Peyer's patch (tissue), 4 donors: ENCODE measurements around the gene CYP19A1. TPM values are rescaled to one million over a fixed set of nuclear protein-coding genes. Genes with fewer than 3 reads are reported as not detected.
"Not testable (repeated sequence)": the region's sequence is repeated elsewhere in the genome, so short reads cannot be mapped to it uniquely, and the experiment has no call there.

ENCODE experiments used
- DNase-seq, 3 donors: peaks; one replicate each; pipeline ENCODE4 v3.0.0-alpha.2; 2017 to 2019
- H3K27ac ChIP-seq, 4 donors: fragments of 200-600 bp; sonication (generic); one replicate each; pipeline ENCODE4 v1.5.1; 2016 to 2019
- H3K27me3 ChIP-seq, 2 donors: fragments of 200-600 bp; sonication (generic); one replicate each; pipeline ENCODE4 v1.5.1; 2019
- H3K36me3 ChIP-seq, 3 donors: fragments of 200-600 bp; sonication (generic); one replicate each; pipeline ENCODE4 v1.5.1; 2016 to 2019
- H3K4me1 ChIP-seq, 4 donors: fragments of 200-600 bp; sonication (generic); one replicate each; pipeline ENCODE4 v1.5.1; 2016 to 2019
- H3K4me3 ChIP-seq, 4 donors: fragments of 200-600 bp; sonication (generic); 1 replicate in 3 of 4; 2 replicates in 1 of 4; pipeline ENCODE4 v1.5.1; 2016 to 2019; ENCODE audit warnings: mild to moderate bottlenecking in 1 of 4
- H3K9me3 ChIP-seq, 4 donors: fragments of 200-600 bp; sonication (generic); one replicate each; pipeline ENCODE4 v1.5.1; 2016 to 2019; ENCODE audit warnings: mild to moderate bottlenecking in 1 of 4
- POLR2A ChIP-seq, 2 donors: fragments of 450-650 bp; IDR thresholded peaks; one replicate each; pipeline ENCODE4 v1.5.1; 2017; ENCODE audit warnings: antibody characterized with exemption in 2 of 2, mild to moderate bottlenecking in 2 of 2, moderate library complexity in 2 of 2
- total RNA-seq, 4 donors: library from RNA; depleted of rRNA; stranded (reverse); fragments of >200 nt; gene quantifications; one replicate each; pipeline ENCODE4 v1.1.0, GENCODE V29; 2016
- TF ChIP-seq, protein P1 (sequence below), 6 experiments: fragments of 450-650 bp in 4 of 6; fragments of 200-600 bp in 2 of 6; sonication (generic) in 1 of 6; IDR thresholded peaks; one replicate each; pipeline ENCODE4 v1.5.1; 2017 to 2019; ENCODE audit warnings: antibody characterized with exemption in 6 of 6, mild to moderate bottlenecking in 3 of 6, moderate library complexity in 1 of 6

The CYP19A1 gene
- total RNA-seq, 4 donors from 2014 or later = 0.83 TPM; not detected in 3

DNA sequence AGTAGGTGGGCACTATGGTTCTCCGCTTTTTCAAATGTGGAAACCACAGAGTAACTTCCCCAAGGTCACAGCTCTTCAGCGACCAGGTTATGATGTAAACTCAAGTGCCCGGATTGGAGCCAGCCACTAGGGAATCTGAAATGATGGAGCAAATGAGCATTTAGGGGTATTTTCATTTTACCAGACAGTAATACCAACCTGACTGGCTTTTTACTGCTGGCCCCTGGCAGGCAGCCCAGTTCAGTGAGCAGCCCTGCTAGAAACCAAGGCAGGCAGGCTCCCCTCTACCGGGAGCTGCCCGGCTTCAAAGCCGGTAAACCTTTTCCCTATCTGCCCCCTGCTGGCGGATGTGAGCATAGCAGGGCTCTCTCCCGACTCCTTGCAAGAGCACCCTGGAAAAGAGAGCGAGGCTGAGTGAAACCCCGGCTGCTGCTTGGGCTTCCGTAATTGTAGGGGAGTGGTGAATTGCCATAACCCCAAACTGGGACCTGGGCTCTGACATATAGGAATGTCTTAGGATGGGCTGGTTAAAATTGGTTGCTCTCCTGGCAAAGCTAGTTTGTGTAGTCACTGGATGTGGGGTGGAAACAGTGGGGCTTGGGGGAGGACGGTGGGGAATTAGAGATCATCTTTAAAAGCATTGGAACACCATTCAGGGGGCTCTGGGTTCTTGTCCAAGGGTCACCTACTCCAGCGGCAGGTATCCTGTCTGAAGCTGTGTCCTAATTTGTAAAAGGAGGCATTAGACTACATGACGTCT is 145.7 kb downstream of the CYP19A1 start:
- TF ChIP-seq POLR2A (IDR thresholded peaks at IDR 0.05) = no peak
- TF ChIP-seq, protein P1, sequence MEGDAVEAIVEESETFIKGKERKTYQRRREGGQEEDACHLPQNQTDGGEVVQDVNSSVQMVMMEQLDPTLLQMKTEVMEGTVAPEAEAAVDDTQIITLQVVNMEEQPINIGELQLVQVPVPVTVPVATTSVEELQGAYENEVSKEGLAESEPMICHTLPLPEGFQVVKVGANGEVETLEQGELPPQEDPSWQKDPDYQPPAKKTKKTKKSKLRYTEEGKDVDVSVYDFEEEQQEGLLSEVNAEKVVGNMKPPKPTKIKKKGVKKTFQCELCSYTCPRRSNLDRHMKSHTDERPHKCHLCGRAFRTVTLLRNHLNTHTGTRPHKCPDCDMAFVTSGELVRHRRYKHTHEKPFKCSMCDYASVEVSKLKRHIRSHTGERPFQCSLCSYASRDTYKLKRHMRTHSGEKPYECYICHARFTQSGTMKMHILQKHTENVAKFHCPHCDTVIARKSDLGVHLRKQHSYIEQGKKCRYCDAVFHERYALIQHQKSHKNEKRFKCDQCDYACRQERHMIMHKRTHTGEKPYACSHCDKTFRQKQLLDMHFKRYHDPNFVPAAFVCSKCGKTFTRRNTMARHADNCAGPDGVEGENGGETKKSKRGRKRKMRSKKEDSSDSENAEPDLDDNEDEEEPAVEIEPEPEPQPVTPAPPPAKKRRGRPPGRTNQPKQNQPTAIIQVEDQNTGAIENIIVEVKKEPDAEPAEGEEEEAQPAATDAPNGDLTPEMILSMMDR (IDR thresholded peaks at IDR 0.05) = peak; percentile 38 to 88 (median 76)
- Histone ChIP-seq H3K27me3 (no peaks in the 10 kb centered on the region), H3K4me3 (no peak overlapping the region), H3K9me3 (no peaks in the 10 kb centered on the region), H3K36me3 (no peaks in the 10 kb centered on the region), H3K27ac (no peak overlapping the region), H3K4me1 (no peaks in the 10 kb centered on the region)
- DNase-seq = peak; percentile 71 to 93 (median 89)

DNA sequence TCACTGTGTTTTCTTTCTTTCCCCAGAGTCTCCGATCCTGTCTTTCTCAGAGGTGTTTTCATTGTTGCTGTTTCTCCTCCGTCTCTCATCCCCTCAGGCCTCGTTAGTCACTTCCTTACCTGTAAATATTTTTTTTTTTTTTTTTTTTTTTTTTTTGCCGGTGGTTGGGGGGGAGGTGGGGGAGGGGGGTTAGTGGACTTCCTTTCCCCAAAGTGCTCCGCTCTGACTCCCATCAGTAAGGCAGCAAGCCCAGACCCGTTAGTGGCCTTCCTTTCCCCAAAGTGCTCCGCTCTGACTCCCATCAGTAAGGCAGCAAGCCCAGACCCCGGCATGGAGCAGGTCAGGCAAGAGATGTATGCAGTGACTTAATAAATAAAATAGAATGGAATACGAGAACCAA is 146.6 kb downstream of the CYP19A1 start:
- DNase-seq = no peak
- H3K9me3 ChIP-seq = no peaks in the 10 kb centered on the region
- H3K4me1 ChIP-seq = no peaks in the 10 kb centered on the region
- no peak overlapping the region for H3K4me3 ChIP-seq
- no peaks in the 10 kb centered on the region for H3K36me3 ChIP-seq
- no peak for TF ChIP-seq POLR2A (IDR thresholded peaks at IDR 0.05)
- TF ChIP-seq, protein P1 (IDR thresholded peaks at IDR 0.05) = no peak
- H3K27ac ChIP-seq = no peak overlapping the region
- no peaks in the 10 kb centered on the region for H3K27me3 ChIP-seq

DNA sequence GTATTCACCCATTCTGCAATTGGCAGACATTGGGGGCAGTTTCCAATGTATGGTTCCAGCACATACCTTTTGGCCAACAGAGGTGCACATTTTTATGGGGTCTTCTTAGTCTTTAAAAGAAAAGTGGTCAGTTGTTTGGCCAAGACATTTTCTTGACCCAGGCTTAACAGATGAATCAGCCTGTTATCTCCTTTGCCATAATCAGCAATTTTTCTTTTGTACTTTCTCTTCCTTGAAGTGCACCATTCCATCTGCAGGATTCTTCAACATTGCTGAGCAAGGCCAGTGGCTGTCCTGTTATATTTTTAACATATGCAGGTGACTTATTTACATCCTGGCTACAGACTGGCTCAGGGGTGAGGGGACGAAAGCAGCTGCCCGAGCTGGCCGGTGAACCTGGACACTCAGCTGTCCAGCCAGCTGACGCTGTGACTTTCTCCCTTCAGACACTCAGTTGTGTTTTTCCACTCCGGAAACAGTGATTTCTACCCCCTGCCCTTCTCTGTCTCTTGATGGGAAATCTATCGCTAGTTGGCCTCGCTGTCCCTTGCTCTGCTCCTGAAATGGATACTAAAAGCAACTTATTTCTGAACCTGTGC is 147.2 kb downstream of the CYP19A1 start:
- no peaks in the 10 kb centered on the region for H3K9me3 ChIP-seq
- H3K36me3 ChIP-seq = no peaks in the 10 kb centered on the region
- TF ChIP-seq POLR2A (IDR thresholded peaks at IDR 0.05) = no peak
- TF ChIP-seq, protein P1 (IDR thresholded peaks at IDR 0.05) = no peak
- no peaks in the 10 kb centered on the region for H3K27me3 ChIP-seq
- no peak overlapping the region for H3K27ac ChIP-seq
- no peak for DNase-seq
- no peak overlapping the region for H3K4me3 ChIP-seq
- H3K4me1 ChIP-seq = no peaks in the 10 kb centered on the region

- Histone ChIP-seq H3K4me1 (no peaks in the 10 kb centered on the region), H3K9me3 (no peaks in the 10 kb centered on the region), H3K36me3 (no peaks in the 10 kb centered on the region), H3K4me3 (no peak overlapping the region), H3K27ac (no peak overlapping the region), H3K27me3 (no peaks in the 10 kb centered on the region)
- TF ChIP-seq, protein P1 (IDR thresholded peaks at IDR 0.05) = no peak
- no peak for TF ChIP-seq POLR2A (IDR thresholded peaks at IDR 0.05)
- no peak for DNase-seq
Observed at GRCh38 chr15:51190424-51191068, 147.8 kb downstream of the CYP19A1 start.

GRCh38 chr15:51189669-51190385 is 148.6 kb downstream of the CYP19A1 start:
- H3K4me1 ChIP-seq = no peaks in the 10 kb centered on the region
- TF ChIP-seq, protein P1 (IDR thresholded peaks at IDR 0.05) = no peak
- no peak for TF ChIP-seq POLR2A (IDR thresholded peaks at IDR 0.05)
- H3K36me3 ChIP-seq = no peaks in the 10 kb centered on the region
- H3K27ac ChIP-seq = no peak overlapping the region
- no peak overlapping the region for H3K4me3 ChIP-seq
- H3K27me3 ChIP-seq = no peaks in the 10 kb centered on the region
- no peaks in the 10 kb centered on the region for H3K9me3 ChIP-seq
- no peak for DNase-seq

DNA sequence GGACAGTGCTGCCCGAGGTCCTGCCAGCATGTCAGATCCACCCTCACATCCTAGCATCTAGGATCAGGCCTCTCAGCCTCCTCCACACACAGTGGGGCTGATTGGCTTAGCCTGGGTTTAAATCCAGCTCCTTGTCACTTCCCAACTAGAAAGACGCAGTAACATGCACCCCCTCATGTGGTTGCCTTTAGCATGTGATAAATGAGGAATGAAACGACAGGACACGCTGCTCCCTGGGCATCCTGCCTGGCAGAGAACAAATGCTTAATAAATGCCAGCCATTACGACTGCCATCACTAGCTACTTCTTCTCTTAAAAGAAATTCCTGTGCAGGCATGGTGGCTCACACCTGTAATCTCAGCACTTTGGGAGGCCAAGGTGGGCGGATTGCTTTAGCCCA is 149.6 kb downstream of the CYP19A1 start:
- H3K9me3 ChIP-seq, H3K27ac ChIP-seq, H3K36me3 ChIP-seq, H3K4me3 ChIP-seq, H3K4me1 ChIP-seq, DNase-seq, H3K27me3 ChIP-seq: not testable (repeated sequence)
